A549 (cell line): Measurements from ENCODE around the gene CACNA2D2. TPM values are rescaled to one million over a fixed set of nuclear protein-coding genes. Genes with fewer than 3 reads are reported as not detected.

Experiments used
- ATAC-seq, 2 experiments: fragments of 200-7000 bp in 1 of 2; fragments of >200 bp in 1 of 2; cut with Nextera tagmentation in 1 of 2; cut with Tn5 transposase in 1 of 2; 3 replicates each; pipeline versions ENCODE4 v1.8.0 to v1.9.1; 2018 to 2020; ENCODE audit warnings: mild to moderate bottlenecking in 1 of 2, moderate library complexity in 1 of 2
- CTCF ChIA-PET: fragments of 300-600 bp; sonication (Branson Sonifier 250); formaldehyde crosslinking; extraction: SDS; loops from one replicate; lab custom pipeline; 2021; ENCODE audit warnings: antibody characterized with exemption, inconsistent platforms; lab: Yijun Ruan, JAX
- POLR2A ChIA-PET: fragments of 350-600 bp; formaldehyde crosslinking; extraction: SDS; loops from one replicate; lab custom pipeline; 2021; ENCODE audit warnings: antibody characterized with exemption, inconsistent platforms; lab: Yijun Ruan, JAX
- DNase-seq, 2 experiments: peaks; one replicate each; pipeline versions ENCODE4 v3.0.0 to v3.0.0-alpha.2; 2011 to 2016; ENCODE audit warnings: low read depth in 1 of 2, low spot score in 1 of 2
- FAIRE-seq: peaks from 2 replicates; lab custom pipeline; 2011; peaks lifted over from hg19 to GRCh38; lab: Jason Lieb, UNC
- H3K27ac ChIP-seq, 2 experiments: fragments of >200 bp; sonication (Bioruptor Twin); formaldehyde crosslinking; 3 replicates each; pipeline ENCODE4 v1.5.1; 2016 to 2017
- H3K4me1 ChIP-seq: fragments of >200 bp; sonication (Bioruptor Twin); formaldehyde crosslinking; 3 replicates; pipeline ENCODE4 v1.6.1; 2016
- H3K4me2 ChIP-seq: fragments of >200 bp; sonication (Bioruptor Twin); formaldehyde crosslinking; 3 replicates; pipeline ENCODE4 v1.6.1; 2016
- H3K4me3 ChIP-seq: fragments of >200 bp; sonication (Bioruptor Twin); formaldehyde crosslinking; 3 replicates; pipeline ENCODE4 v1.5.1; 2016
- H3K9me3 ChIP-seq: fragments of >200 bp; sonication (Bioruptor Twin); formaldehyde crosslinking; 3 replicates; pipeline ENCODE4 v1.6.1; 2016
- CBX2 ChIP-seq: fragments of 200-600 bp; sonication (generic); IDR thresholded peaks from 2 replicates; pipeline ENCODE4 v1.6.1; 2016; ENCODE audit warnings: low read depth, mild to moderate bottlenecking, borderline replicate concordance
- E2F6 ChIP-seq: IDR thresholded peaks from 2 replicates; pipeline ENCODE4 v1.6.1; 2012; ENCODE audit warnings: low read depth, borderline replicate concordance
- FOSL2 ChIP-seq, 2 experiments: fragments of 450-650 bp in 1 of 2; fragments of >200 bp in 1 of 2; sonication (Bioruptor Twin) in 1 of 2; formaldehyde crosslinking; IDR thresholded peaks; 2 replicates each; pipeline versions ENCODE4 v1.5.0 to v1.6.1; 2016 to 2020; ENCODE audit warnings: mild to moderate bottlenecking in 1 of 2, moderate library complexity in 1 of 2
- HEYL ChIP-seq: fragments of 250-450 bp; sonication (Bioruptor Pico); IDR thresholded peaks from 2 replicates; pipeline ENCODE4 v1.8.0; 2021; ENCODE audit warnings: mild to moderate bottlenecking, moderate library complexity
- HOXB5 ChIP-seq: fragments of 250-450 bp; sonication (Bioruptor Pico); IDR thresholded peaks from 2 replicates; pipeline ENCODE4 v1.5.0; 2020; ENCODE audit warnings: mild to moderate bottlenecking, moderate library complexity
- JUN ChIP-seq, 2 experiments: fragments of >200 bp; sonication (Bioruptor Twin); formaldehyde crosslinking; IDR thresholded peaks; 2 replicates in 1 of 2; 3 replicates in 1 of 2; pipeline ENCODE4 v1.6.1; 2016 to 2017
- KDM1A ChIP-seq: fragments of 200-600 bp; sonication (generic); IDR thresholded peaks from 2 replicates; pipeline ENCODE4 v1.6.1; 2016; ENCODE audit warnings: low read depth, mild to moderate bottlenecking
- MAZ ChIP-seq: fragments of 150-350 bp; IDR thresholded peaks from 2 replicates; pipeline ENCODE4 v1.6.1; 2014; ENCODE audit warnings: antibody characterized with exemption, low read depth, low read length, borderline replicate concordance
- MYC ChIP-seq: IDR thresholded peaks from 2 replicates; pipeline ENCODE4 v1.6.1; 2012; ENCODE audit warnings: mild to moderate bottlenecking, inconsistent platforms, low read length, improper control_type of control experiment, borderline replicate concordance
- NPAS2 ChIP-seq: fragments of 250-450 bp; sonication (Bioruptor Pico); IDR thresholded peaks from 2 replicates; pipeline ENCODE4 v1.8.0; 2022; ENCODE audit warnings: mild to moderate bottlenecking, moderate library complexity, borderline replicate concordance
- PBX3 ChIP-seq: IDR thresholded peaks from 2 replicates; pipeline ENCODE4 v1.6.1; 2012
- POLR2A ChIP-seq: IDR thresholded peaks from 2 replicates; pipeline ENCODE4 v1.6.1; 2012; ENCODE audit warnings: mild to moderate bottlenecking, low read length
- RCOR1 ChIP-seq: fragments of 150-350 bp; IDR thresholded peaks from 2 replicates; pipeline ENCODE4 v1.6.1; 2014; ENCODE audit warnings: antibody characterized with exemption, low read length, low read depth
- REST ChIP-seq: fragments of 200-600 bp; sonication (generic); IDR thresholded peaks from 2 replicates; pipeline ENCODE4 v1.6.1; 2016; ENCODE audit warnings: antibody characterized with exemption, mild to moderate bottlenecking, moderate library complexity
- RFX5 ChIP-seq: fragments of 450-650 bp; IDR thresholded peaks from 2 replicates; pipeline ENCODE4 v1.7.1; 2014; ENCODE audit warnings: antibody characterized with exemption, mild to moderate bottlenecking, moderate library complexity
- ZNF302 ChIP-seq: fragments of 250-450 bp; sonication (Bioruptor Pico); IDR thresholded peaks from 2 replicates; pipeline ENCODE4 v1.9.0; 2021; ENCODE audit warnings: inconsistent platforms, mild to moderate bottlenecking, moderate library complexity
- ZSCAN20 ChIP-seq: fragments of 250-450 bp; sonication (Bioruptor Pico); IDR thresholded peaks from 2 replicates; pipeline ENCODE4 v1.8.0; 2022; ENCODE audit warnings: mild to moderate bottlenecking, moderate library complexity
- WGBS: methylation state at CpG from one replicate; pipeline ENCODE4 v1.1.6; 2017; ENCODE audit errors: missing lambda C conversion rate; 5-methylcytosine and 5-hydroxymethylcytosine counted together
- polyA plus RNA-seq, 4 experiments: library from polyadenylated mRNA; depleted of rRNA in 3 of 4; stranded (reverse); fragments of >200 nt; fragmentation: RNase III in 1 of 4; extraction: RNeasy Plus Mini Kit Qiagen cat#74134 plus additional on column Dnase treatment in 1 of 4; gene quantifications; 2 replicates in 3 of 4; 3 replicates in 1 of 4; pipeline ENCODE4 v1.2.3, GENCODE V29; 2011 to 2017
- TF ChIP-seq, protein P1 (sequence below): fragments of >200 bp; sonication (Bioruptor Twin); formaldehyde crosslinking; IDR thresholded peaks from 3 replicates; pipeline ENCODE4 v1.5.1; 2016
- TF ChIP-seq, protein P2 (sequence below): fragments of 250-450 bp; sonication (Bioruptor Pico); IDR thresholded peaks from 2 replicates; pipeline ENCODE4 v1.5.0; 2021; ENCODE audit warnings: mild to moderate bottlenecking, moderate library complexity, borderline replicate concordance

CACNA2D2 gene
- polyA plus RNA-seq, 2 of the 4 experiments (the other 2 are of a cell fraction): 0.21 to 0.75 TPM

GRCh38 chr3:50415816-50416215 lies 87.6 kb downstream of the CACNA2D2 start:
- no peak for DNase-seq
- ChIA-PET POLR2A (no interaction called here), CTCF (no interaction called here)
- Histone ChIP-seq H3K4me3 (no peak overlapping the region), H3K4me1 (no peaks in the 10 kb centered on the region), H3K27ac (no peak overlapping the region), H3K4me2 (no peak overlapping the region), H3K9me3 (no peaks in the 10 kb centered on the region)
- TF ChIP-seq ZSCAN20 (CRISPR knock-in tag) (no peak), MAZ (no peak), FOSL2 (IDR thresholded peaks at IDR 0.05) (no peak), FOSL2 (CRISPR knock-in tag; IDR thresholded peaks at IDR 0.05) (no peak), ZNF302 (CRISPR knock-in tag) (no peak), JUN (IDR thresholded peaks at IDR 0.05) (no peak), RCOR1 (no peak), E2F6 (no peak), NPAS2 (no peak), CBX2 (no peak)
- FAIRE-seq: no peak
- ATAC-seq: no peak
- WGBS: 54% methylated on average over 5 of the region's 5 CpGs

DNA sequence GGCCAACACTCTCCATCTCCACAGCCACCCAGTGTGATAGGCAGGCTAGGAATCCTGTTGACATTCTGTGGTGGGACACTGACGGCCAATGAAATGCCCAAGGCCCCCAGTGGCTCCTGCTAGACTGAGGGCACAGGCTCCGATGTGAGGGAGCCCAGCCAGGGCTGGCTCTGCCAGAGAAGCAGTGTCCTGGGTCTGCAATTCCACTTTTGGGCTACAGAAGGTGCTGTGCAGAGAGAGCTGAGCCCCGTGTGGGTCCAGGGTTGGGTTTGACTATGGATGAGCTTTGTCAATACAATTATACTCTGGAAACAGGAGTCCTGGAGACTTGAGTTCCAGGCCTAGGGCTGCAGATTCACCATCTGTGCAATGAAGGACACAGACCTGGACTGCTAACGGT lies 88.4 kb downstream of the CACNA2D2 start:
- ChIA-PET POLR2A (no interaction called here), CTCF (interaction anchor here (0.6 kb wide), 1 partner anchor 68 kb away, joined by 3 read pairs; no protein-coding TSS in a partner anchor)
- H3K9me3 ChIP-seq: no peaks in the 10 kb centered on the region
- H3K4me2 ChIP-seq: no peak overlapping the region
- 26% methylated on average over 3 of the region's 4 CpGs for WGBS
- no peaks in the 10 kb centered on the region for H3K4me1 ChIP-seq
- H3K27ac ChIP-seq: no peak overlapping the region
- no peak overlapping the region for H3K4me3 ChIP-seq
- ATAC-seq (peak; percentile 27 to 63; a peak in 3 of 6 replicates), FAIRE-seq (no peak), DNase-seq (no peak)
- TF ChIP-seq POLR2A (no peak), KDM1A (no peak), PBX3 (no peak)
- TF ChIP-seq, protein P1, sequence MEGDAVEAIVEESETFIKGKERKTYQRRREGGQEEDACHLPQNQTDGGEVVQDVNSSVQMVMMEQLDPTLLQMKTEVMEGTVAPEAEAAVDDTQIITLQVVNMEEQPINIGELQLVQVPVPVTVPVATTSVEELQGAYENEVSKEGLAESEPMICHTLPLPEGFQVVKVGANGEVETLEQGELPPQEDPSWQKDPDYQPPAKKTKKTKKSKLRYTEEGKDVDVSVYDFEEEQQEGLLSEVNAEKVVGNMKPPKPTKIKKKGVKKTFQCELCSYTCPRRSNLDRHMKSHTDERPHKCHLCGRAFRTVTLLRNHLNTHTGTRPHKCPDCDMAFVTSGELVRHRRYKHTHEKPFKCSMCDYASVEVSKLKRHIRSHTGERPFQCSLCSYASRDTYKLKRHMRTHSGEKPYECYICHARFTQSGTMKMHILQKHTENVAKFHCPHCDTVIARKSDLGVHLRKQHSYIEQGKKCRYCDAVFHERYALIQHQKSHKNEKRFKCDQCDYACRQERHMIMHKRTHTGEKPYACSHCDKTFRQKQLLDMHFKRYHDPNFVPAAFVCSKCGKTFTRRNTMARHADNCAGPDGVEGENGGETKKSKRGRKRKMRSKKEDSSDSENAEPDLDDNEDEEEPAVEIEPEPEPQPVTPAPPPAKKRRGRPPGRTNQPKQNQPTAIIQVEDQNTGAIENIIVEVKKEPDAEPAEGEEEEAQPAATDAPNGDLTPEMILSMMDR: no peak

DNA sequence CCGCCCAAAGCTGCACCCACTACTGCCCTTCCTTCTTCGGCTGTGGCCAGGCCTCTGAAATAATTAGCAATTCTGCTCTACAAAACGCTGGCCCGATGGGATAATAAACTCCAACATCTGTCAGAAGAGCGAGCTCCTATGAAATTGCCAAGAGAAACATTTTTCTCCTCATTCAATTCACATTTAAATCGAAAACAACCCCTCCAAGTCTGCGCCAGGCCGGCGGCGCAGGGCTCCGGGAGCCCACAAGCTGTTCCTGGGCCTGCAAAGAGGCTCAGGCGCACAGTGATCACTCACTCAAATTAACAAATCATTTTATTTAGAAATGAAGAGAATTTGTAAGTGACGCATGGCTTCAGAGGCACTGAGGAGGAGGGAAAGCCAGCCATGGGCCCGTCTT lies 88.8 kb downstream of the CACNA2D2 start:
- H3K9me3 ChIP-seq: no peaks in the 10 kb centered on the region
- H3K4me1 ChIP-seq: no peaks in the 10 kb centered on the region
- H3K27ac ChIP-seq: no peak overlapping the region
- no peak for ATAC-seq
- ChIA-PET CTCF (interaction anchor here (0.6 to 0.7 kb wide), 2 partner anchors 24 to 68 kb away, joined by 3 to 4 read pairs; no protein-coding TSS in a partner anchor), POLR2A (no interaction called here)
- H3K4me2 ChIP-seq: no peak overlapping the region
- DNase-seq: no peak
- FAIRE-seq: no peak
- 76% methylated on average over 14 of the region's 14 CpGs for WGBS
- H3K4me3 ChIP-seq: no peak overlapping the region
- TF ChIP-seq PBX3: no peak
- no peak for TF ChIP-seq MYC
- no peak for TF ChIP-seq HOXB5 (CRISPR knock-in tag)
- TF ChIP-seq KDM1A: no peak
- no peak for TF ChIP-seq REST
- no peak for TF ChIP-seq RFX5
- TF ChIP-seq, protein P2, sequence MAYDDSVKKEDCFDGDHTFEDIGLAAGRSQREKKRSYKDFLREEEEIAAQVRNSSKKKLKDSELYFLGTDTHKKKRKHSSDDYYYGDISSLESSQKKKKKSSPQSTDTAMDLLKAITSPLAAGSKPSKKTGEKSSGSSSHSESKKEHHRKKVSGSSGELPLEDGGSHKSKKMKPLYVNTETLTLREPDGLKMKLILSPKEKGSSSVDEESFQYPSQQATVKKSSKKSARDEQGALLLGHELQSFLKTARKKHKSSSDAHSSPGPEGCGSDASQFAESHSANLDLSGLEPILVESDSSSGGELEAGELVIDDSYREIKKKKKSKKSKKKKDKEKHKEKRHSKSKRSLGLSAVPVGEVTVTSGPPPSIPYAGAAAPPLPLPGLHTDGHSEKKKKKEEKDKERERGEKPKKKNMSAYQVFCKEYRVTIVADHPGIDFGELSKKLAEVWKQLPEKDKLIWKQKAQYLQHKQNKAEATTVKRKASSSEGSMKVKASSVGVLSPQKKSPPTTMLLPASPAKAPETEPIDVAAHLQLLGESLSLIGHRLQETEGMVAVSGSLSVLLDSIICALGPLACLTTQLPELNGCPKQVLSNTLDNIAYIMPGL (CRISPR knock-in tag): no peak
- TF ChIP-seq, protein P1: no peak
- no peak for TF ChIP-seq HEYL
- no peak for TF ChIP-seq RCOR1
- no peak for TF ChIP-seq CBX2
